CD4-positive, alpha-beta T cell treated with Interleukin-4 for 4 hours (primary cell): Measurements from ENCODE around the gene SOS1.
"Not testable (repeated sequence)": the region's sequence is repeated elsewhere in the genome, so short reads cannot be mapped to it uniquely, and the experiment has no call there.

Experiments used
- DNase-seq: peaks from one replicate; pipeline ENCODE4 v3.0.0-alpha.2; 2020

SOS1 gene

DNA sequence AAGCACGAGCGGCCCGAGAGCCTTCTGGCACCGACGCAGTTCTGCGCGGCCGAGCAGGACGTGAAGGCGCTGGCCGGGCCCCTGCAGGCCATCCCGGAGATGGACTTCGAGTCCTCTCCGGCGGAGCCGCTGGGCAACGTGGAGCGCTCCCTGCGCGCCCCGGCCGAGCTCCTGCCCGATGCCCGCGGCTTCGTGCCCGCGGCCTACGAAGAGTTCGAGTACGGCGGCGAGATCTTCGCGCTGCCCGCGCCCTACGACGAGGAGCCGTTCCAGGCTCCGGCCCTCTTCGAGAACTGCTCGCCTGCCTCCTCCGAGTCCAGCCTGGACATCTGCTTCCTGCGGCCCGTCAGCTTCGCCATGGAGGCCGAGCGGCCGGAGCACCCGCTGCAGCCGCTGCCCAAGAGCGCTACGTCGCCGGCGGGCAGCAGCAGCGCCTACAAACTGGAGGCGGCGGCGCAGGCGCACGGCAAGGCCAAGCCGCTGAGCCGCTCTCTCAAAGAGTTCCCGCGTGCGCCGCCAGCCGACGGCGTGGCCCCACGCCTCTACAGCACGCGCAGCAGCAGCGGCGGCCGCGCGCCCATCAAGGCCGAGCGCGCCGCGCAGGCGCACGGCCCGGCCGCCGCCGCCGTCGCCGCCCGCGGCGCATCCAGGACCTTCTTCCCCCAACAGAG, 160.8 kb downstream of the SOS1 start:
- DNase-seq, result peak; percentile 30

DNA sequence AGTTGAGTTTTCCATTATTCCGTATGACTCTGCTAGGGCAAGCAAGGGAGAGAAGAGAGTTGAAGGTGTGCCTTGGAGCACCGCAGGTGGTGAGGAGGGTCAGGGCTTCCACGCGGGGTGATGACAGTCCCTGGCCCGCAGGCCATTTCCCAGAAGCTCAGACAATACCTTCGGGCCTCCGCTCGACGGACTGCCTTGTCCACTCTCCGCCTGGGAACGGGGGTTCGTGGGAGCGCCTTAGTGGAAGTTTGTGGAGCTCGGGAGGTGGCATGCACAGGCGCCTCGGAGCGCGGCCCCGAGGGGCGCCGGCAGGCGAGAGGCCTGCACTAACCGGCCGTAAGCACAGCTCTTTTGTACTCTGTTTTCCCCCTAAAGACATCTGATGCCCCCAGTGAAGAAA, 161.4 kb downstream of the SOS1 start:
- DNase-seq, result no peak

DNA sequence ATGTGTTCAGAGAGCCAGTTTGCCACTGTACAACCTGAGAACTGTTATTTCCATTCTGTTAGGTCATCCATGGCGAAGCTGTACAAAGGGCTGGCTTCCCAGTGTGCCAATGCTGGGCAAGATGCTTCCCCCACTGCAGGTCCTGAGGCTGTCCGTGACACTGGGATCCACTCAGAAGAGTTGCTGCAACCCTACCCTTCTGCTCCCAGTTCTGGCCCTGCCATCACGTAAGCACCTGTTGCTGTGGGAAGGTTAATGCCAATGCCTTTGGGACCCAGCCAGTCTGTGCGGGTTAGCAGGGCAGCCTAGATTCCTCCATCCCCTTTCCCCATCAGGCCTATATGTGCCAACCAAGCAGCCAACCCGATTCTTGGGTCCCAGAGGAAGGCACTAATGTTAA, 162.9 kb downstream of the SOS1 start:
- no peak for DNase-seq

DNA sequence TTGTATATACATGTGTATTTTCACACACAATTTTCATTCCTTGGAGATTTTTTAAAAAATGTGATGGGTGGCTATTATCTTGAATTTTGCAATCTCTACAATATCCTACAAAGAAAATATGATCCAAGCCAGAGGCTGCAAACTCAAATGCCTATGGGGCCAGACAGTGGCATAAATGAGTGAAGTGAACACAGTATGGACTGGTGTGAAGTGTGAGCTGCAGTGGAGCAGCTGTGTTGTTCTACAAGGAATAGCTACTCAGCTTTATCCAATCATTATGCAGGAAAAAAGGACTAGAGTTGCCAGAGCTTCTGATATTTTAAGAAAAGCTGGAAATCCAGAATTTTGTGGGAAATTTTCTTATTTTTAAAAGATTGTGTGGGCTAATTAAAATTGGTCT, 169.1 kb downstream of the SOS1 start:
- DNase-seq, result no peak

DNA sequence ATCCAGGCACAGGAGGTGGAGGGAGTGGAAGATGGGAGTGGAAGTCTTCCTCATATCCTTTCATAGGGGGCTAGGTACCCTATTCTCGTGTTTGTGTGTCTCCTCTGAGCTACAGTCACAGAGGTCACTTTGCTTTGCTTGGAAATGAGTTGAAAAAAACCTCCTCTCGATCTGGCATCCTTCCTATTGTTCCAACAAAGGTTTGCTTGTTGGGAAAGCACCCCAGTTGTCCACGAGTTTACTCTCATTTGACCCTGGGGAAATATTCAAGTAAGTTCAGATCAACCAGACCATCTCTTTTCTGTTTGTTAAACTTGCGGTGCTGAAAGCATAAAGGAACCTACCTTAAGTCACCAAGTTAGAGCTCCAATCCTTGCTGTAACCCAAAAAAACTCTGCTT, 171.9 kb downstream of the SOS1 start:
- no peak for DNase-seq

DNA sequence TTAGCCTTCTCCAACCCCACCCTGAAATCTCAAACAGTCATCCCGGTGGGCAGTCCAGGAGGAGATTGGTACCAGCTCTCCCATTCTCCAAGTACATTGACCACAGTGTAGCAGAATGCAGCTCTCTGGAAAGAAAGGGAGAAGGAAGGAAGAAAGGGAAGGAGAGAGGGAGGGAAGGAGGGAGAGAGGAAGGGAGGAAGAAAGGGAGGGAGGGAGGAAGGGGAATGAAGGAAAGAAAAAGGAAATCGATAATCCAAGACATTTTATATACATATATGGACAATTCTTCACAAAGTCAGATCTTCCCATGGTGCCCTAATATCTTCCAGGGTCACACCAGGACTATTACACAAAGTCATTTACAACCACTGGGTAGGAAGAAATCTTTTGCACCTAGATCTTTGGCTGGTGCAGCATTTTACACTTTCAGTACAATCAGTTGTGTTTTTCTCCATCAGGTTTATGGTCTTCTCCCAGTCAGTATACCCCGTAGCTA, 172.4 kb downstream of the SOS1 start:
- DNase-seq, result no peak

DNA sequence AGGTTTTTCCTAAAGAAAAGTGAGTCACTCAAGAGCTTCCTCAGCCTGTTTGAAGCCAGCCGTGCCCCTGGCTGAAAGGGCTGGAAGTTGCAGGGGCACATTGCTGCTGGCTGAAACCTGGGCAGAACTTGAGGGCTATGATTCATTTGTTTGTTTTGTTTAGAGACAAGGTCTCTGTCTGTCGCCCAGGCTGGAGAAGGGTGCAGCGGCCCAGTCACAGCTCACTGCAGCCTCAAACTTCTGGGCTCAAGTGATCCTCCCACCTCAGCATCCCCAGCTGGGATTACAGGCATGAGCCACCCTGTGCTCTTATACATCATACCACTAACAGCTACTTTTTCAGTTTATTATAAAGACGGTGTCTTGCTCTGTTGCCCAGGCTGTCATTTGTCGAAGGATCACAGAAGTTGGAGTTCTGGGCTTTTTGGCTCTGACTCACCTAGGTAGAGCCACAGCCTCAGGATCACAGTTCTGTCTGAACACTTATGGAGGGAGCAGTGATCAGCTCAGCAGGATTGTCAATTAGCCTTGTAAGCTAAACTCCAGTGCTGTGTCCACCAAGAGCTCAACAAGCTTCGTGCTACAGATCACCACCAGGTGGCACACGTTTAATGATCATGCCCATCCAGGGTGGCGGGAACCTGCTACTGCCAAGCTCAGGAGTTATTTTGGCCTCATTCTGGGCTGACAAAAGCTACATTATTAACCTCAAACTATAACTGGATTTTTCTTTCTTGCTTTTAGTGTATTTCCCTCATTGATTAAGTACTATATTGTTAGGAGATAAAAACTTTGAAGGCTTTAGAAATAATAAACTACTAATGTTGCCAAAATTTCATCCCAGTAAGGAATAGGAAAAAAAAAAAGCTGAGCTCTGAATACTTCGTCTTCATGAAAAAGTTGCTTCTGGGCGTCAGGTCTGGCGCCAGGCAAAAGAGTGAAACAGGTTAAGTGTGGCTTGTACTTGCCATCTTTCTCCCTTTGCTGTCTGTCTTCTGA, 173.3 kb downstream of the SOS1 start:
- peak; percentile 53 for DNase-seq

DNA sequence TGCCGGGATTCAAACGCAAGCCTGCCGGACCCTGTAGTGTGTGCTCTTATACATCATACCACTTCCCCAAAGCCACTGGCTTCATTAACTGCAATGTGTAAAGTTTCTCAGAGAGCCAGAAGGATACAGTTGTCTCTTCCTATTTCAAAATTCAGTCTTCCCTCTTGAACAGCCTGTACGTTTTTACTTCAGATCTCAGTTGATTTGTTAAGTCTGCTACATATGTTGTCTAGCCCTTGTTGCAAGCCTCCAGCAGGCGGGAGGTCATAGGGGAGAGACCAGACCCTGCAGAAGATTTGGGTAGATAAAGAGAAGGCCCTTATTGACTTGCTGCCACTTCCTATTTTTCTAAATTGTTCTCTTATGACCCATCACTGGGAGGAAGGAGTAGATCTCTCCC, 174.9 kb downstream of the SOS1 start:
- no peak for DNase-seq

DNA sequence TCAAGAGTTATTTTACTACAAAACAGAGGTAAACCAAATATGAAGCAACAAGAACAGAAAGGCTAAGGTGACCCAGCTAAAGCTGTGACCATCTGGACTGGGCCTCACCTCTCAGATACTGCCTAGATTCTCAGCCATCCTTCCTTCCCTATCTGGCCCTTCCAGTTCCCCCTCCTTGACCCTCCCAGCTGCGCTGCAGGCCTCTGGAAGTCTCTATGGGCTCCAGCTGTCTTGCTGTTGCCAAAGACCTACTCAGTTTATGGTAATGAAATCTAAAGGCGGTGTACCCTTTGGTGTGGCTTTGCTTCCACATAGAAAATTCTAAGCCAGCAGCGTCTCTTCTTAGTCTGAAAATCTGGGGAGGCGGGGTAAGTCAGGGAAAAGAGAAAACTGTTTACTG, 175.5 kb downstream of the SOS1 start:
- DNase-seq, result no peak

DNA sequence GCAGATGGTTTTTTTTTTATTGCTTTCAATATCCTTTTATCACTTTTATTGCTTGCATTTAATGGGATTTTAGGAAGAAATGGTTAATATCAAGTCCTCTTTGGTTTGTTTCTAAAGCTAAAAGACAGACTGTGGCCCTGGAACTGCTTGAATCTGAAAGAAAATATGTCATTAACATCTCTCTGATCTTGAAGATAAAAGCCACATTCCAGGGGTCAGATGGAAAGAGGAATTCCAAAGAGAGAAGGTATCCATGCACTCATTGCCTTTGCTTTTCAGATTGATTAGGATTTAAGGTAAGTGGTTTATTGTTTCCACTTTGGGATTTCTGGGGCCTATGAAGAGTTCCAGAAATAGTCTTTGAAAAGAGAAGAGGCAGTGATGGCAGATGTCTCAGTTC, 177.1 kb downstream of the SOS1 start:
- DNase-seq, result no peak

DNA sequence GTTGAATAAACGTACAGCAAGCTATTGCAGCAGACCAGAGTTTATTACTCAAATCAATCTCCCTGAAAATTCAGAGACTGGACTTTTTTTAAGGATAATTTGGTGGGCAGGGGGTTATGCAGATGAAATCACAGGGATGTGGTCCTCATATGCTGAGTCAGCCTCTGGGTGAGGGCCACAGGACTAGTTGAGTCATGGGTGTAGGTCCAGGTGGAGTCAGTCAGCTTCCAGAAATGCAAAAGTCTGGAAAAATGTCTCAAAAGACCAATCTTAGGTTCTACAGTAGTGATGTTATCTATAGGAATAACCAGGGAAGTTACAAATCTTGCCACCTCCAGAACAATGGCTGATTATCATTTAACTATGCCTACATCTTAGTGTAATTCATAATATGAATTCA, 180.1 kb downstream of the SOS1 start:
- DNase-seq, result no peak

DNA sequence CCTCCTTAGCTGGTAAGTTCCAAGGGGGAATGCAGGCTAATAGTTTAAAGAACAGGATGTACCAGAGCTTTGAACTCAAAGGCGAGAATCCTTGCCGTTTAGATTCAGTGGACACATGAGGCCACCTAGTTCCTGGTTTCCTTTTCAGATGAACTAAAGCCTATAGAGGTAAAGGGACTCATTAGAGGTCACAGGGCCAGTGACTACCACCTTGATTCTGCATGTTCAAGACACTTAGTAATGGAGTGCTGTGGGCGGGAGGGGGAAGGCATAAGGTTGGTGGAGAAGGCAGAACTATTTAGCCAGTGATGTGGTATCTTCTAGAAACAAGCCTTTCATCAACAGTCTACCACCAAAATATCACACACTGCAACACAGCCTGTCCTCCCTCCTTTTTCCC, 183.3 kb downstream of the SOS1 start:
- DNase-seq, result no peak

DNA sequence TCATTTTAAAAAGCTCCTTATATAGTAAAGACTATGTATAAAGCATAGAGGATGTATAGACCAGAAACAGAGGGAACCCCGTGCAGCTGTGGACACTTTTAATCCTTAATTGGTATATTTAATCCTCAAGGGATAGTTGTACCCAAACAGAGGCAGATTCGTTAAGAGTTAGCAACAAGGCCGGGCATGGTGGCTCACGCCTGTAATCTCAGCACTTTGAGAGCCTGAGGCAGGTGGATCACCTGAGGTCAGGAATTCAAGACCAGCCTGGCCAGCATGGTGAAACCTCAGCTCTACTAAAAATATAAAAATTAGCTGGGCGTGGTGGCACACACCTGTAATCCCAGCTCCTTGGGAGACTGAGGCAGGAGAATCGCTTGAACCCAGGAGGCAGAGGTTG, 184.3 kb downstream of the SOS1 start:
- DNase-seq, result not testable (repeated sequence)

DNA sequence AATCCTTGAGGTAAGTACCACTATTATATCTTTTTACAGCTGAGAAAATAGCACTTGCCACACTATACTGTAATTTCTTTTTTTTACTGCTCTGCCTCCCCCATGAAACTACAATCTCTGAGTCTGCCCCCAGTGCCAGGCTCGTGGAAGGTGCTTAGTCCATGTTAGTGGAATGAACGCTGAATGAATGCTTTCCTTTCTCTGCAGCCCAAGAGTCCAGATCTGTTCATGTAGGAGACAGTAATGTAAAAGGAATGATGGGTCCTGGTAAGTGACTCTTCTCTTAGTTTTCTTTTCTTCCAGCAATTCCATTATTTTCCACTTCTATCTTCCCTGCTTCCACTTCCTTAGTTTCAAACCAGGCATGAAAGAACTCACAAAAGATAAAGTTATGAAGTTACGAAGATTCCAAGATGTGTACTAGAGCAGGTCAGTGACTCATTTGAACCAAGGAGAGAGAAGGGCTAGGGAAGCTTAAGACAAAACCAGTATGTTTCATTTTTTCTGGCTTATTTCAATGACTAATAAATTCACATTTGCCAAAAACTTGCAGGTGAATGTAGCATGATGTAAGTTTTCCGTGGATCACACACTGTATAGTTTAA, 185.2 kb downstream of the SOS1 start:
- no peak for DNase-seq

DNA sequence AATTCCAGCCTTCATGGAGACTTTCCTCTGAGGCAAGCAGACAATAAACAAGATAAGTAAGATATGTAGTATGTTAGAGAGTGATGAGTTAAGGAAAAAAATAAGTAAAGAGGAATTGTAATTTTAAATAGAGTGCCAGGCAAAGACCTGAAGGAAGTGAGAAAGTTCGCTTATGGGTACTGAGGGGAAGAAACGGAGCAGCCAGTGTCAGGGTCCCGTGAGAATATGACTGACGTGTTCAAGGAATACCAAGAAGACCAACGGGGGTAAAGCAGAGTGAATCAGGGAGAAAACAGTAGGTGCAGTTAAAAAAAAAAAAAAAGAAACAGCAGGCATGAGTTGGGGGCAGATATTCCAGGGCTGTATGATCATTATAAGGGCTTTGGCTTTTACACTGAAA, 186.1 kb downstream of the SOS1 start:
- DNase-seq, result no peak

DNA sequence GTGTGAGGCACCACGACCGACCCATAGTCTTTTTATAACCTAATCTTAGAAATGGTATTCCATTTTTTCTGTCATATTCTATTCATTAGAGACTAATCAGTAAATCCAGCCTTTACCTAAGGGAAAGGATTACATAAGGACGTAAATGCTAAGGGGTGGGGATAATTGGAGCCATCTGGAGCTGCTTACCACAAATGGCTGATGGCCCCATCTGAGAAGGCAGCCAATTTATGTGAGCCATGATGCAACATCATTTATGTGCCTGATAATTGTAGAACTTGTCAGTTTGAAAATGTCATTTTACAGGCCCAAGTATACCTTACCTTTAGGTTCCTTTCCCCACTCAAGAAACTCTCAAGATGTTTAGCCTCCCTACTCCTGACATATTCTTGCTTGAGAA, 187.2 kb downstream of the SOS1 start:
- no peak for DNase-seq

DNA sequence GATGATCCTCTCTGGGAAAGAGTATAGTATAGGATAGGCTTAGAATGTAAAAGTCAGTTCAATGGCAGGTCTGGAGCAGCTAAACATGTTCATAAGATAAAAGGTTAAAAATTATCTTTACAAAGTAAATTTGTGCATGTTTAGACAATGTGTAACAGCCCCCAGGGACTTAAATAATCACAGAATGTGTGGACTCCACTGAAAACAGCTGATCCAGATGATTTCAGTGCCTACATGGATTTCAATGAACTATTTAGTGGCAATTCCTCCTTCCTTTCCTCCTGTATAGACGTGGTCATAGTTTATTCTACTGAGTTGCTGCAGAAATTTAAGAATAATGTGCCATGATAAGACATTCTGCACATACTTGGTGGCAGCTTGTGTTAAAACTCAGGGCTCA, 188.3 kb downstream of the SOS1 start:
- DNase-seq, result no peak
